HG02870 (cell line): ENCODE results near the gene SLC39A5.
A peak's percentile ranks its signal among the peaks of the same experiment; 100 is the strongest.
"Not testable (repeated sequence)": the region's sequence is repeated elsewhere in the genome, so short reads cannot be mapped to it uniquely, and the experiment has no call there.

Source experiments
- ATAC-seq: cut with Tn5 transposase; IDR thresholded peaks from one replicate; pipeline ENCODE4 v1.9.1; 2021; ENCODE audit warnings: mild to moderate bottlenecking, moderate library complexity; ENCODE audit not compliant: unreplicated experiment

SLC39A5 gene

DNA sequence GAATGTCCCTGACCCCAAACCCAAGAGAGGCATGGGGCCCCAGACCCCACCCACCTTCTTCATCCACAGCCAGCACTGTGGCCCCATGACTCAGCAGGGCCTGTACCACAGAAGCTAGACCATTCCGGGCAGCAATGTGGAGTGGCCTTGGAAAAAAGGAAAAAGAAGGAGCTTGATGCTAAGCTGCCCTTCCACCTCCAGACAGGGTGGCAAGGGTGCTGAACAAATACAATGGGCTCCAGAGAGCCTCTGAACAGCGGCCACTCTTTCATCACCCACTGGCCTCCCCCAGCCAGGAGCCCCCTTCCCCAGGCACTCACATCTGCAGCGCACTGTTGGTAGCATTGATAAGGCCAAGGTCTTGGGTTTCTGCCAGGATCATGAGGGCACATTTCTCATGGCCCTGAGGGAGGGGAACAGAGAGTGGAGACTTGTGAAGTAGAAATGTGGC, 13.9 kb downstream of the SLC39A5 start:
- ATAC-seq, result no peak

DNA sequence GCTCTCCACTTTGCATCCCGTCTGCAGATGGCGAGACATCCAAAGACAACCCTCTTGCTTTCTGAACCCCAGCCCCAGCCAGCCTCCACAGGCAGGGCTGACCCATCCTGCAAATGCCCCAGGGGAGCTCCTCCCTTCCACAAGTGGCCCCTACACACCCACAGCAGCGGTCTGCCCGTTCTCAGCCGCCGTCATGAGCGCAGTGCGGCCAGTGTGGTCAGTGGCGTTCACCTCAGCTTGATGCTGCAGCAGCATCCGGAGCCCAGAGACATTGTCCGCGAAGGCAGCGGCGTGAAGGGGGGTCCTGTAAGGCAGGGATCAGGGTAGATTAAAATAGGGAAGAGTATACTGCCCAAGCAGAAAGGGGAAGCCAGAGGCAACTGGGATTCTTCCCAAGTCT, 14.6 kb downstream of the SLC39A5 start:
- no peak for ATAC-seq

DNA sequence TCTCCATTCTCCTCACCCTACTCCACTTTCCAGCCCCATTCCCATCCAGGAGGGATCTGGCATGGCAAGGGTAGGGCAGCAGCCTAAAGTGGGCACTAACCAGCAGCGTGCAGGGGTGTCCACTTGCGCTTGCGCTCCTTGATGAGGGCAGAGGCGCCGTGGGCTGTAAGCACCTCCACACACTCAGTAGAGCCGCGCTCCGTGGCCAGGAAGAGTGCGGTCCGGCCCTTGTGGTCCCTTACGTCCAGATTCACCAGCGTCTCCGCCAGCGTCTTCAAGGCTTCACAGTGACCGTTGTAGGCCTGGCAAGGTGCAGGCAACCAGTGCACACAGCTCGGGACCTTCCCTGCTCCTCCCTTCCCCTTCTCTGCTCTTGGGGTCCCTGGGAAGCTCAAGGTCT, 18.1 kb downstream of the SLC39A5 start:
- ATAC-seq, result no peak

DNA sequence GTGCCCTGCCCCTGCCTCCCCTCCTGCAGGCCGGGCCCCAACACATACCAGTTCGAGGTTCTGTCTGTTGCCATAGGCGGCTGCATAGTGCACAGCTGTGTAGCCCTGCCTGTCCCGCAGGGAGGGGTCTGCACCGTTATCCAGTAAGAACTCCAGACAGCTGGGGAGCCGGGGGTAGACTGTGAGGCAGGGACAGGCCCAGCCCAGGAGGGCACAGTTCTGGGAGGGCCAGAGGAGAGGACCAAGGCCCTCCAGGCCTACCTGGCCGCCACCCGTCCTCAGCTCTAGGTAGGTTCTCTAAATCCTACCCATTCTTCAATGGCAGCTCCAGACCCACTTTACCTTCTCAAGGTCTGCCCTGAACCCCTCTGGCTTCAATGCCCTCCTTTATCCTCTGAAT, 18.9 kb downstream of the SLC39A5 start:
- ATAC-seq, result no peak

DNA sequence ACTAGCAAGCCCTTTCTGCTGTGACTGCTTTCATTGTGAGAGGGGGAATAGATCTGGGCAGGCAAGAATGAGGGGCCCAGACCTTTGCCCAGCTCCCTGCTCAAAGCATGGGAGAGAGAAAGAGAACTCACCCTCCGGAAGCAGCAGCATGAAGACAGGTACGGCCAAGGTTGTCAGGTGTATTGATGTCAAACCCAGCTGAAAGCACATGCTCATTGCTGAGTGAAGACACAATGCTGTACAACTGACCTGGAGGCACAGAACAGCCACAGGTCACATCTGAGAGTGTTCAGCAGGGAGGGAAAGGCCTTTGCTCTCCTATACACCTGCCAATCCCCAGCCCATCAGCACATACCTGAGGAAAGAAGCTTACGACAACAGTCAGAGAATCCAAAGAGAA, 22.8 kb downstream of the SLC39A5 start:
- ATAC-seq, result no peak

DNA sequence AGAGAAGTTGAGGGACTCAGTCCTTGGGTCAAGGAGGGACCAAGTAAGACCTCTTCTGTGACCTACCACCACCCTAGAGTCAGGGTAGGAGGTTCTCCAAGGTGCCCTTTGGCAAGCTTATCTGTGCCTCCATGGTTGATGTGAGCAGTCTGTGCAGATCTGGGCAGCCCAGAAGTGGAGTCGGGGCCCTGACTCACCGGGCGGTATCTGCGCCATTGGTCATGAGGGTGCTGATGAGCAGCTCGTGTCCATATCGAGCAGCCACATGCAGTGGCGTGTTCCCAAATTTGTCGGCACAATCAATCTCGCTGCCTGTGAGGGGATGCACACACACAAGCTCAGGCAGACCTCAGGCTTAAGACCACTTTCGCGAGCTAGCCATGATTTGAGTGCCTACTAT, 23.2 kb downstream of the SLC39A5 start:
- ATAC-seq, result no peak

DNA sequence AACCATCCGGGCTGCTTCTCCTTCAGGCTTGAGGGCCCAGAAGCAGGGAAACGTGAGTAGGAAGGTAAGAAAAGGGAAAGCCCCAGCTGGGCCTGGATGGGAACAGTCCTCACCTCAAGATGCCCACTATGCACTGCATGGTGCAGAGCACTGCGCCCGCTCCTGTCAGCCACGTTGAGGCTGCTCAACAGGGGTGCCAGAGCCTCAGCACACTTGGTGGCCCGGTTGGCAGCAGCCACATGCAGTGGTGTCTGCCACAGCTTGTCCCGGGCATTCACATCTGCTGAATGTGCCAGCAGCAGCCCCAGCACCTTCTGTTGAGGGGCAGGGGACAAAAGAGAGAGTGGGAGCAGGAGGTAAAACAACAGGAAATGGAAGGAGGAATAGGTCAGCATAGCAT, 25.8 kb downstream of the SLC39A5 start:
- no peak for ATAC-seq

DNA sequence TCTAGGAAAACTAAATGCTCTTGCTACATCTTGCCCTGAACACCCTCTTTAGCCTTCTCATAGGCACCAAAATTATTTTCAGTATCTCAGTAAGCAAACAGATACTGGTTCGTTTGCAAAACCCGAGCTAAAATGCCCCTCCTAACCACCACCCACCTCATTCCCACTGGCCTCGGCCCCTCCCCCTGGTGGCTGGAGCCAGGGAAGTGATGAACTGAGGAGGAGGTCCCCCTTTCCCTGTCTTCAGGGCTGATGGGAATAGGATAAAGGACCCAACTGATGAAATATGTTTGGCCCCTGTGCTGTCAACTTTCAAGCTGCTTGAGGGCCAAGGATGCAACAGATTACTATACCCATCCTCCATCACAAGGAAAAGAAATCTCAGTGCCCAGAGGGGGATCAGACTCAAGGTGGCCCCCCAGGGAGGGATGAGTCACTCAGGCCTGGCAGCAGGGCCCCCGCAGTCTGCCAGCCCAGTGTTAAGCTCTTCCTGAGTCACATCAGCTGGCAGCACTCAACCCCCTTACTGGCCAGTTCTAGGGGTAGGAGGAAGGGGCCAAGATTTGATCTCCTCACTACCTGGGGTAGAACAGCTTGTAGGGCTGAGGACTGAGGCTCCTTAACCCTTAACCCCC, 26.6 kb downstream of the SLC39A5 start:
- ATAC-seq, result no peak

DNA sequence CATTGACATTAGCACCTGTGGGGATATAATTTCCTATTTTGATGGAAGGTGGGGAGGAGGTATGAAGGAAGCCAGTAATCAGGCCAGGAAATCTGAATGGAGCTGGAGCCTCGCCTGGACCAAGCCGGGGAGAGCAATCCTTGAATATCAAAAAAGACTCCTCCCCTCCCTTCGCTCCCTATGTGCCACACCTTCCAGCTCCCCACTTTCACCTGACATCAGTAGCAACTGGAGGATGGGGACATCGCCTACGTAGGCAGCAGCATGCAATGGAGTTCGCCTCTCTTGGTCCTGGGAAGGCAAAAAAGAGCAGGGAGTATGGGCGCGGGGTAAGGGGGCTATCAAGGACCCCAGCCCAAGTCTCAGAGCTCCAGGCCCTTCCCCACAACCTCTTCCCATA, 27.2 kb downstream of the SLC39A5 start:
- no peak for ATAC-seq

DNA sequence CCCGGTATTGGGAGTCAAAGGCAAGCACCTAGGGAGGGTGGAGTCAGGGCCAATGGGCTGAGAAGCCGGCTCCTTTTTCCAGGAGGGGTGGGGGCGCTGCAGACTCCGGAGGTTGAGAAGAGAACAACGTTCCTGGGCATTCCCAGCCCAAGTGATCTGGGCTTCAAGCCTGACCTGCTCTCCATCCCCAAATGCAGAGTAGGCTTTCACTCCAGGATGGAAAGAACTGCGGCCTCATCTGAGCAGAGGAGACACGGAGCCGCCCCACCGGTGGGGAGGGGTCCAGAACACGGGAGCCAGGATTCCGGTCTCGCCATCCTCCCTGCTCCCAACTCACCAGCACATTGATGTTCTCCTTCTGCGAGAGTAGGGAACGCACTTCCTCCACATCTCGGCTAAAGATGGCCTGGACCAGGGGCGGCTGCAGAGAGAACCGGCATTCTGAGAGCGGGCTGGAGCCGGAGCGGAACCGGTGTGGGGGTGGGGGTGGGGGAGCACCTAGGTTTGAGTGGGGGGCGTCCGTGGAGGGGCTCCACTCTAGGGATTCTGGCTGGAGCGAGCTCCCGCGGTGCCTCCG, 27.7 kb downstream of the SLC39A5 start:
- ATAC-seq, result no peak

DNA sequence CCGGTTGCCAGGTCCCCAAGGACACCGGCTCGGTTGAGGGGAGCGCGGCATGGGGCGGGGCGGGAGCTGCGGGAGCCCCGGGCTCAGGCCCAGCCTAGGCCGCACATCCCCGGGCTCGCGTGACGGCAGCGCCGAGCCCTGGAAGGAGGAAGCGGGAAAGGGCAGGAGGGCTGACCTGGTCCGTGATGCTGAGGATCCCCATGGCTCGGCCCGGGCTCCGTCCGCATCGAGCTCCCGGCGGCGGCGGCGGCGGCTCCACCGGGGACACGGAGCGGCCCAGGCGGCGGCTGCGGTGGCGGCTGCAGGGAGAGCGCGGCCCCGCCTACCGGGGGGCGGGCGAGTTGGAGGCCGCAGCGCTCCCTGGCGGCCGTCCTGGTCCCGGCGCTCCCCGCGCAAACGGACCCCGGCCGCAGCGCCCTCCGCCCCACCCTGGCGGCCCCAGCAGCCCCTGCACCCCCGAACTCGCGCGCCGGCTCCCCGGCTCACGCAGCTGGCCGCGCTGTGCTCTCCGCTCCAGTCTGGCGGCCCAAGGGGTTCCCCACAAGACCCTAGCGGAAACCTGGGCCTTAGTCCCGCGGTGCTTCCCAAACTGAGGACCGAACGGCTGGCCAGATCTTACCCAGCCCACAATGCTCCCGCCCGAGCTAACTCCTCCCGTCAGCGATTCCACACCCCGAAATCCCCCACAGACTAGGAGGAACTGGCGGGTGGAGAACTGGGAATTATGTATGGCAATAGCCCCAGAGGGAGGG, 28.4 kb downstream of the SLC39A5 start, which contains the start of gene ANKRD52:
ANKRD52 (minus strand) TSS at position 317 of the 752 bp plus-strand sequence; CDS start at position 202, 115 bp downstream.
- ATAC-seq, result peak; percentile 89

DNA sequence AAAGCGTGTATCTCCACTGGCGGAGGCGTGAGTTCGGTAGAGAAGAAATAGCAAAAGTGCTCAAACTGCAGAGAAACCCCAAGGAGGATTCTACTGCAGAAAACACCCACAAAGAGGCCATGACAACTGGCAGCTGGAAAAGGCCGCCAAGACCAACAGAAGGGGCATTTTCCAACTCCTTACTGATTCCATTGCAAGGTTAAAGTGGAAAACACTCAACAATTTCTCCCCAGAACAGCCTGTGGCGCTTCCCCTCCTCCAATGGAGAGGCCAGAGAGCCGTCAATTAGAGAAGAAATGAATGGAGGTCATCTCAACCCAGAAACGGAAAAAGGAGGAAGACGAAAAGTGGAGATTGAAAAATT, 29.0 kb downstream of the SLC39A5 start:
- no peak for ATAC-seq

DNA sequence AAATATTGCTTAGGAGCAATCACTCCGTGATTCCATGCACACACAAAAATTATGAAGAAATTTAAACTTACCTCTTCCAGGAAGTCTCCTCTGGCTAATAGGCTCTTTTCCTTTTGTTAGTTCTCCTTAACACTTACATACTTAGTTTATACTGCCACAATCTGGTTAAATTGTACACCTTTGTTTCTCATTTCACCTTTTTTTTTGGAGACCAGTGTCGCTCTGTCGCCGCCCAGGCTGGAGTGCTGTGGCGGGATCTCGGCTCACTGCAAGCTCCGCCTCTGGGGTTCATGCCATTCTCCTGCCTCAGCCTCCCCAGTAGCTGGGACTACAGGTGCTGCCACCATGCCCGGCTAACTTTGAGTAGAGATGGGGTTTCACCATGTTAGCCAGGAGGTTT, 30.5 kb downstream of the SLC39A5 start:
- no peak for ATAC-seq

DNA sequence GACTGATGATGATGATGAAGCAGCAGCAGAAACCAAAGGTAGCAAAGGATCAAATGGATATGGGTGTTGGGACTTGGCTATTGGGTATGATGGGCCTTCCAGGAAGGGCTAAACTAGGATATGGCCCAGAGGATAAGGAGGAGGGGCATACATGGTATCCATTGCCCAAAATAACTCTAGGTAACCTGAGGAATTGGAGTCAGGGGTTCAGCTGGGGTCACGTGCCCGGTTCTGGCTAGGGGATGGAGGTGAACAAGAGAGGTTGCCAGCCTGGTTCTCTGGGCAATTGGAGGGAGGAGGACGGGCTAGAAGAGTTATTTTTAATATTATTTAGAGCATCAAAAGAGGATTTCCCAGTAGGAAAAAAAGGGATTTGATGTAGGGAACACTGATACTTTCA, 31.1 kb downstream of the SLC39A5 start:
- ATAC-seq, result no peak

DNA sequence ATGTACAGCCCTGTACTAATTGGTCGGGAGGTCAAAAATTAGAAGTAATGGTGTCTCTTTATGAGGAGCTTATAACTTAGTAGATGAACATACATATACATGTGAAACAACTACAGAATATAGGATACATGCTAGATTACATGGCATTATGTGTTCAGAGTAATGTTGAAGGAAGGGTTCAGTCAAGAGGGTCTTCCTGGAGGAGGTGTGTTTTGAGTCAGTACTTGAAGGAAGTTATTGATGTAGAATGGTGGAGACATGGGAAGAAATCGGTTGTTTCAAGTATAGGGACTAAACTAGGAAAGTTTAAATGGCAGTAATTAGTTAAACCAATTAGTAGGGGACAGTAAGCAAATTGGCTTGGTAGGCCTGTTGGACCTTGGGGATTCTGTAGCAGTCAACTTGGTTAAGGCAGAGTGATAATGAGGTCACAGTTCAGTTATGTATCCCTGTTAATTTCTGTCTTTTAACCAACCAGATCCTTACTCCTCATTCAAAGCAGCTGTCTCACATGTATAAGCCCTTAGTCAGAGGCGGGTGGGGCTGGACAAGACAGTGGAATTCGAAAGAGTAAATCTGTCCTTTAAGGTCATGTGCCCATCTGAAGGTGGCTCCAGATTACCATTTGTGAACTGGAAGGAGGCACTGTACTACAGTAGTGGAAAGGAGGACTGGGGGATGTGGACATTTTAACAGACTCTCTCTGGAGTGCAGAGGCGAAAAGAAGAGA, 31.8 kb downstream of the SLC39A5 start:
- ATAC-seq, result no peak

DNA sequence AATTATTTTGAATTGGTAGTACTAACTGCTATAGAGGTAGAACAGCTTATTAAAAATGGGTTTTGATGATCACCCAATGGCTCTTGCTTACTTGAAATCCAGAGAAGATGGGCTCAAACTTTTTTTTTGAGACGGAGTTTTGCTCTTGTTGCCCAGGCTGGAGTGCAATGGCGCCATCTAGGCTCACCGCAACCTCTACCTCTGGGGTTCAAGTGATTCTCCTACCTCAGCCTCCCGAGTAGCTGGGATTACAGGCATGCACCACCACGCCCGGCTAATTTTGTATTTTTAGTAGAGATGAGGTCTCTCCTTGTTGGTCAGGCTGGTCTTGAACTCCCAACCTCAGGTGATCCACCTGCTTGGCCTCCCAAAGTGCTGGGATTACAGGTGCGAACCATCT, 33.1 kb downstream of the SLC39A5 start:
- not testable (repeated sequence) for ATAC-seq

DNA sequence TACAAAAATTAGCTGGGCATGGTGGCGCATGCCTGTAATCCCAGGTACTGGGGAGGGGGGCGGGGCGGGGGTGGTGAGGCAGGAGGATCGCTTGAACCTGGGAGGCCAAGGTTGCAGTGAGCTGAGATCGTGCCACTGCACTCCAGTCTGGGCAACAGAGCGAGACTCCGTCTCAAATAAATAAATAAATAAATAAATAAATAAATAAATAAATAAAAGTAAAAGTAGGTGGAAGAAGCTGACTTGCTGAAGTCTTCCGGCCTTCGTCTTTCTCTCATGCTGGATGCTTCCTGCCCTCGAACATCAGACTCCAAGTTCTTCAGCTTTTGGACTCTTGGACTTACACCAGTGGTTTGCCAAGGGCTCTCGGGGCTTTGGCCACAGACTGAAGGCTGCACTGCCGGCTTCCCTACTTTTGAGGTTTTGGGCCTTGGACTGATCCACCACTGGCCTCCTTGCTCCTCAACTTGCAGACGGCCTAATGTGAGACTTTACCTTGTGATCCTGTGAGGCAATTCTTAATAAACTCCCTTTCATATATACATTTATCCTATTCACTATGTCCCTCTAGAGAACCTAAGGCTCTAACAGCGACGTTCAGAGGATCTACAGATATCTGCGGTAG, 36.3 kb downstream of the SLC39A5 start:
- ATAC-seq, result not testable (repeated sequence)

DNA sequence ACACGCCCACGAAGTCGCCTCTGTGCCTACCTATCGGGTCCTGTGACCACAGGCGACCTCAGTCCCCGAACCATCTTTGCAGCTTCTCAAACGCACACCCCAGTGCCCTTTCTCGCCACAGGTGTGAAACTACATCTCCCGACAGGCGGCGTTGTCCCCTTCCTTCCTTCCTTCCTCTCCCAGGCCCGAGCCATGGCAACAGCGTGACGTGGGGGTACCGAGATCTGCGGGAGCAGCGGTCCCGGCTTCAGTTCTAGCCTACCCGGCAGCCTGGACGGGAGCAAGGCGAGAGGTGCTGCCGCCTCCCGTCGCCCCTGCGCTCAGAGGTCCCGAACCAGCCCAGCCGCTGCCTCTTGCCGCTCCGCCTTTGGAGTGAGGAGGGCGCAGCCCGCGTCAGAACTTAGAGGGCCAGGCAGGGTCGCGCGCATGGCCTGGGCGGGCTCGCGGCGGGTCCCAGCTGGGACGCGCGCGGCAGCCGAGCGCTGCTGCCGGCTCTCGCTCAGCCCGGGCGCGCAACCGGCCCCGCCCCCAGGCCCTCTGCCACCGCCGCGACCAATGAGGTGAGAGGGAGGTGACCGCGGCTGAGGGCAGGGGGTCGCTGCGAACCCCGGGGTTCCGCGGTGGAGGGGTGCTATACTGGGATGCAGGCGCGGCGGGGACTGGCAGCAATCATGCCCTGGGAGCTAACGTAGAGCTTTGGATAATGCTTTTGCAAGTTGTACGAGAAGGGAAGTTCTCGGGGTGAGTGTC, 37.0 kb downstream of the SLC39A5 start, which contains the start of gene COQ10A:
COQ10A (plus strand) TSS at position 250 of the 750 bp plus-strand sequence; CDS start at position 427, 177 bp downstream.
- peak; percentile 77 for ATAC-seq

DNA sequence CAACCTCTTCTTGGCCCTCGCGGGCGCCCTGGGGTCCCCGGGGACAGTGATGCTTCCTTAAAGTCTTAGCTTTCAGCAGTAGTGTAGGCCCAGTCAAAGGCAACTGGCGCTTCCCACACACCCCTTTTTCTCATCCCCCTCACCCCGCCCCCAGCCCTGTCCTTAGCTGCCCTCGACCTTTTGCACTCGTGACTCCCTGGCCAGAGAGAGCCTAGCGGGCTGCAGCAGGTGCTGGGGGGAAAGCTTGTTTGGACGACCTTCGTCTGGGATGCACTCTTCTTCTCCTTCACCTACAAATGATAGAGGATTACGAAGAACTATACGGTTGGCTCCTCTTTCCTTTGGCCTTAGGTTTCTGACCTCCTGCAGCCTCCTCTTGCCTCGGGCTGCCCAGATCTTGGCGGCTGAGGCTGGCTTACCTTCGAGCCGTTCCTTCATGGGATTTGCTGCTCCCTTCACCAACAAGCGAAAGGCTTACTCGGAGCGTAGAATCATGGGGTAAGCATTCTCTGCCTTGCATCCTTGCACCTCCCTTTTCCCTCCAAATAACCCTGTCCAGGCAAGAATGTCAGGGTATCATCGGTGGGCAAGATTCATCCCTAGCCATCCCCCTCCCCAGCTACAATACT, 37.7 kb downstream of the SLC39A5 start:
- no peak for ATAC-seq

DNA sequence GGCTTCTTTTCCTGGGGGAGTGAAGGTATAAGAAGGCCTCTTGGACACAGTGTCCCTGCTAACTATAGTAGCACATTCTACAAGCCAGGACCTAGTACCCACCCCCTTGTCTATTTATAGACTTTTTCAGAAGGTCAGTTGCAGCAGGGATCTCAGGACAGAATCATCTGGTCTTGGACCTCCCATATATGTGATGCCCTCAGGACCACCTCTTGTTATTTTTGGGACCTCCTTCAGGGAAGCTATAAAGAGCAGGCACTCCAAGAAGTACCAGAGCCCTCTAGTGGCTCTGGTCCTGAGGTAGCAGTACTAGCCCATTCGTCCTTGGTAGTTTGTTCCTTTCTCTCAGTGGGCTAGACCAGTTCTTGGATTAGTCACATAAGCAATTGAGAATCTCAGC, 41.2 kb downstream of the SLC39A5 start:
- no peak for ATAC-seq
